Ureter (tissue), 1 donor: ENCODE measurements around the gene DENND2D. TPM values are rescaled to one million over a fixed set of nuclear protein-coding genes. Genes with fewer than 3 reads are reported as not detected.

Experiments
- DNase-seq: peaks from one replicate; pipeline ENCODE4 v3.0.0-alpha.2; 2020; ENCODE audit warnings: low spot score
- total RNA-seq: library from RNA; stranded (reverse); gene quantifications from one replicate; pipeline ENCODE4 v1.2.4, GENCODE V29; 2023
- donor health status: DM: yes; HTN: yes; CAD: no.

The DENND2D gene
- total RNA-seq, 1 donor from 2014 or later = 134 TPM

DNA sequence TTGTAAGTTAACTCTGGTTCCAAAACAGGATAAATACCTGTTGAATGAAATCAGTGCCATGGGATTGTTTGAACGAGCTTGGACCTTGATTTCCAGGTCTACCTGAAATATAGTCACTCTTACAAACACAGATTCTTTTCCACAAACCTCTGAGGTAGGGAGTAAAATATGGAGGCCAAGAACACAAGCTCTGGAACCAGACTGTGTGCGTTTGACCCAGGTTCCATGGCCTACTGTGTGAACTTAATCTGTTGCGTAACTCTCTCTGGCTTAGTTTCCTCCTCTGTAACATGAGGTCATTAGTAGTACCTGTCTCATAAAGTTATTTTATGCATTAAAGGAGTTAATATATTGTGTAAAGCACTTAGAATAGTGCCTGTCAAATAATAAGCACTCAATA is 25.1 kb downstream of the DENND2D start:
- DNase-seq = no peak

DNA sequence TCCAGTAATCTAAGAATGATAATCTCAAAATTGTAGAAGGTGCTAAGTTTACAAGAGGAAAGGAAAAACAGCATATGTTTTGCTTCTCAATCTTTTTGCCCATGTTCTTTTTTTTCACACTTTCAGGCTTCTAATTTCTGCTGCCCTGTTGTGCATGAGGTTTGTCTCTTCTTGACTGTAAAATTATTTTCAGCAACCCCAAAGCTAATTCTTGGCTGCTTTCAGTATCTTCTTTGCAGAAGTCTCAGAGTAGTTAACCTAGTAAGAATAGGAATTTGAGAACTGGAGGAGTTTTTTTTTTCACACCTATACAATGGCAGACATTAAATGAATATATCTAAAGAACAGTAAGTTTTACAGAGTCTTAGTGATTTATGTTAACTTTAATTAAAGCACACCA is 26.4 kb downstream of the DENND2D start:
- no peak for DNase-seq

DNA sequence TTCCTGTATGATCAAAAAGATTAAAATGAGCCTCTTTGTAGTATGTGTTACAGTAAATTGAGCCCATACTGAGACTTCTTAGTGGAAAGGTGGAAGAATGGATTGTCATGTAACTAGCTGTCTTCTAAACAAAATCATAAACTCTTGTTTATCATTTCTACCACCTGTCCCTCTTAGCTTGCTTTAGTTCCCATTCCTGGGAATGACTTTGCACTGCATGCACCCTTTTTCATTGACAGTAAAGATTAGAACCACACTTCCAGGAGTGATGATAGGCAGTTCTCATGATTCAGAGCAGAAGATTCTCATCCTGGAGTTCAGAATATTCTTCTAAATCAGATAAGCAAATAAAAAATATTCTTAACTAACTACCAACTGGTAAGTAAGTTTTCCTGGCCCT is 28.0 kb downstream of the DENND2D start:
- no peak for DNase-seq

DNA sequence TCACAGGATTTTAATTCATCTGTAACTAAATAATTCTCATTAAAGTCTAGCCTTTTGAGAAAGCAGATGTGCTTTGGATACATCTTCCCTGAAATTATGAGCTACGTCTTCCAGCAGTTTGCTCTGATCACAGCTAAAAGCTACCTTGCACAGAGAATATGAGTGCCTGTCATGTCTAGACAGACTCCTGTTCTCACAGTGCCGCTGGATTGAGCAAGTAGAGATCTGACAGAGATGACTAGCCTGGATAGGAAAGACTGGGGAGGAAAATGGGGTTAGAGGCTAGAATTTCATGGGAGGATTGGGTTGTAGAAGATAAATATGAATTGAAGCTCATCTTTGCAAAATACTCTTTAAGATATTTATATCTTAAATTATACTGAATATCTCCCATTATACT is 36.3 kb downstream of the DENND2D start:
- DNase-seq = no peak

DNA sequence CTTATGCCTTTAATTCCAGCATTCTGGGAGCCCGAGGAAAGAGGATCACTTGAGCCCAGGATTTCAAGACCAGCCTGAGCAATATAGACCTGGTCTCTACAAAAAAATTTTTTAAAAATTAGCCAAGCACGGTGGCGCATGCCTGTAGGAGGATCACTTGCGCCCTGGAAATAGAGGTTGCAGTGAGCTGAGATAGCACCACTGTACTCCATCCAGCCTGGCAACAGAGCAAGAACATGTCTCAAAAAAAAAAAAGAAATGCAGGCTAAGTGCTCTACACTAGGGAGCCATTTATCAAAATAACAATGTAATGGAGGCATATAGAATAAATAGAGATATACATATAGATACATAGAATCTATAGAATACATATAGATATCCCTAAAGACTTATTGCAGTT is 37.1 kb downstream of the DENND2D start:
- no peak for DNase-seq

GRCh38 chr1:111162488-111162880 is 38.0 kb downstream of the DENND2D start:
- DNase-seq = no peak

DNA sequence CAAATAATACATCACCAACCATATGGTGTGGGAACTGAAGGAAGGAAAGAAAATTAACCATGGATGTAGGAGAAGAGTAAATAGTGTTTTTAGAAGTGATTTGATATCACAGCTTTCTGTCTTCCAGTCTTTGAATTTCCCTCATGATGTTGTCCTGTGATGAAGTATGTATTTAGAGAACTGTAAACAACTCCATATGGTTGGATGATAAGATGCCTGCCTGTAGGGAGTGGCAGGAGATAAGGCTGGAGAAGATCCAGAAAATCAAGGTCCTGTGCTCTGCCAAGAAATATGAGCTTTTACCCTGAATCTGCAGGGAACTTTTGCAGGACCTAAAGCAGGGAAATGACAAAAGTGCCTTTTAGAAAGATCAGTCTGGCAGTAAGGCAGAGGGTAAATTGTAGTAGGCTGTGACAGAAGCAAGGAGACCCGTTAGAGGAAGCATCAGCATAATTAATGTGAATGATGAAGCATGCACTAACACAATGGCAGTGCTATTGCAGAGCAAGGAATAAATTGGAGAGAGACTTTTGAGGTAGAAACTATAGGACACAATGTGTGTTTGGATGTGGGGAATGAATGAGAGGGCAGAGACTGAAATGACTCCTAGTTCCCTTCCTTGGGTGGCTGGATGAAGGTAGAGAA is 38.5 kb downstream of the DENND2D start:
- no peak for DNase-seq

GRCh38 chr1:111157431-111157830 is 43.0 kb downstream of the DENND2D start:
- DNase-seq = no peak

- no peak for DNase-seq
Measured at GRCh38 chr1:111154021-111154999, 46.1 kb downstream of the DENND2D start.

- DNase-seq = no peak
Measured at GRCh38 chr1:111151838-111152237, 48.6 kb downstream of the DENND2D start.

- DNase-seq = no peak
Measured at GRCh38 chr1:111148376-111148881, 52.0 kb downstream of the DENND2D start.

DNA sequence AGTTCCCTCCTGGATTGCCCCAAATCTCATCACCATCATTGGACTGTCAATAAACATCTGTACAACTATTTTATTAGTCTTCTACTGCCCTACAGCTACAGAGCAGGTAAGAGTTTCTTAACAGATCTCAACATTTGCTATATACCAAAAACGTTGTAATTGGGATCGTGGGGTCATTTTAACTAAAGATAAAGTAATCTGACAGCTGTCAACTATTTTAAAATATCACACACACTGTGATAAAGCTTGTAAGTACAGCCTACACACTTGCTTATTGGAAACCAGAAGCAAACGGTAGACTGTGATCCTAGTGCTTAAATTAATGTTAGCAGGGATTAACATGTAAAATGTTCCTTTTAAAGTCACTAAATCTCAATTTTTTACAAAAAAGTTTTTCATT is 52.5 kb downstream of the DENND2D start:
- no peak for DNase-seq

- no peak for DNase-seq
Measured at GRCh38 chr1:111145963-111146768, 54.3 kb downstream of the DENND2D start.

- no peak for DNase-seq
Measured at GRCh38 chr1:111145542-111145941, 54.9 kb downstream of the DENND2D start.

GRCh38 chr1:111142356-111142975 is 58.0 kb downstream of the DENND2D start:
- DNase-seq = no peak

GRCh38 chr1:111141245-111142220 is 58.9 kb downstream of the DENND2D start:
- no peak for DNase-seq

GRCh38 chr1:111140680-111140967 is 59.8 kb downstream of the DENND2D start:
- no peak for DNase-seq

DNA sequence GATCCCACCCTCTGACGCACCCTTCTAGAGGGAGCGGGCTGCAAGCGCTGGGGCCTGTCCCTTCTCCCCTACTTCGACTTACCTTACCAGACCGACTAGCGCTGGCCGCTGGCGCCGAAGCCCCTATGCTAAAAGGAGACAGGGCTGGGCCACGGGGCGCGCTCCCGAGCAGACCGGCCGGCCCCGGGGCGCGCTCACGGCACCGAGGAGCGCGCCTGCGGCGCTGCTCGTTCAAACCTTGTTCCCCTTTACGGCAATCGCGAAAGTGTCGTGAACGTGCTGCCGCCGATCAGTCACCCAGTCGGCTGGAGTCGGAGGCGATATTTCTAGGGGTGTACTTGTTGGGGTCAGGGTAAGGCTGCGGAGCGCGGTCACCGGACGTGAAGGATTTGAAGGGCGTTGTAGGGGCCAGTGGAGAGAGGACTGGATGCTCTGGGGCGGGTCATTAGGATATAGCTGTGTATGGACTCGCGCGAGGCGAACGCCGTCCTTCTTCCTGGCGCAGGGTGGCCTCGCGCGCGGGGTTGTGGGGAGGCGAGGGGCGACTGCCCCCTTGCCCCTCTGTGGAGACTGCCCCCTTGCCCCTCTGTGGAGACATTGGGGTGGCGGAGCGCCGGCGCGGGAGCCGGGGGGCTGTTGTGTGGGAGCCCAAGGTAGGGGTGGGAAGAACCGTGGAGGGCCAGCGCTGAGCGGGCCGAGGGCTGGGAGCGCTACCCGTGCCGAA is 60.3 kb downstream of the DENND2D start, which contains the start of the genes CEPT1 and DRAM2:
TSS of gene CEPT1 (plus strand) at position 268 of the 724 bp plus-strand sequence. CDS start 7,492 bp downstream, outside the sequence.
TSS of gene DRAM2 (minus strand) at position 138 of the 724 bp plus-strand sequence. CDS start 8,539 bp downstream, outside the sequence.
- peak; percentile 95 for DNase-seq

GRCh38 chr1:111139324-111139955 is 61.0 kb downstream of the DENND2D start:
- DNase-seq = peak; percentile 55
